ENCODE results near the gene TLCD4.
"Not testable (repeated sequence)": the region's sequence is repeated elsewhere in the genome, so short reads cannot be mapped to it uniquely, and the experiment has no call there.

Gene TLCD4, protein sequence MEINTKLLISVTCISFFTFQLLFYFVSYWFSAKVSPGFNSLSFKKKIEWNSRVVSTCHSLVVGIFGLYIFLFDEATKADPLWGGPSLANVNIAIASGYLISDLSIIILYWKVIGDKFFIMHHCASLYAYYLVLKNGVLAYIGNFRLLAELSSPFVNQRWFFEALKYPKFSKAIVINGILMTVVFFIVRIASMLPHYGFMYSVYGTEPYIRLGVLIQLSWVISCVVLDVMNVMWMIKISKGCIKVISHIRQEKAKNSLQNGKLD

DNA sequence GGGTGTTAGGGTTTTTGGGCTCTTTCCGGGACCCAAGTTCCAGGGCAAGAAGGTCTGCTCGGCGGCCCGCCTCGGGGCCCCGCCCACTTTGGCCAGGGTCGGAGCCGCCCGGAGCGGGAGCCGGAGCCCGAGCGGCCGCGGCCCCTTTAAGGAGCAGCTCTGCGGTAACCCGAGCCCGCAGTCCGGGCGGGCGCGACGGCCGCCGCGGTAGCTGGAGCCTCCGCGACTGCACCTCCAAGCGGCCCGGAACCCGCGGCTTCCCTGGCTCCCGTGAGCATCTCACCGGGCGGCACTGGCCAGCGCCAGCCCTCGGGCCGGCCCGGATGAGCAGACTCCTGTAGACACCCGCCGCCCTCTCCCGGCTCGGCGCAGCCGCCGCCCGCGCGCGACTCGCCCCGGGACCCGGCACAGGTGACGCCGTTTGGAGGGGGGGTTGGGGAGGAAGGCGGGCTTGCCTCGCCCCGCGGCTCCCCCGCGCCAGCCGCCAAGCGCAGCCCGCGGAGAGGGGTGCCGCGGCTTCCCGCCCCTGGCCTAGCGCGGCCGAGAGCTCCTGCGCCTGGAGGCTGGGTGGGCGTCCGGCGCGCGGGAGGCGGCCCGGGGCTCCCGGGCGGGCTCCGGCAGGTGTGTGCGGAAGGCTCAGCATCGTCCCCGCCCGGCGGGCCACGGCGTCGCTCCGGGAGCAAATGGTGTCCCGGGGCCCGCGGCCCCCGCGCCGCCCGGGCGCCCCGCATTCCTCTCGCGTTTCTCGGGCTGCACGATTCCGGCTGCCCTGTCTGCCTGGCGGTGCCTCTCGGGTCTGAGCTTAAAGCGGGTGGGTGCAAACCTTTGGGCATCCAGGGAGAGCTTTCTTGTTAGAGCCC is at the start of gene TLCD4:
Gene TLCD4, plus strand, starts transcription at position 149 of the 860 bp plus-strand sequence. CDS start 26,547 bp downstream, outside the sequence.
- peak; percentile 19 to 21 for DNase-seq (ENCODE audit: low read depth in 2 of 2)

DNA sequence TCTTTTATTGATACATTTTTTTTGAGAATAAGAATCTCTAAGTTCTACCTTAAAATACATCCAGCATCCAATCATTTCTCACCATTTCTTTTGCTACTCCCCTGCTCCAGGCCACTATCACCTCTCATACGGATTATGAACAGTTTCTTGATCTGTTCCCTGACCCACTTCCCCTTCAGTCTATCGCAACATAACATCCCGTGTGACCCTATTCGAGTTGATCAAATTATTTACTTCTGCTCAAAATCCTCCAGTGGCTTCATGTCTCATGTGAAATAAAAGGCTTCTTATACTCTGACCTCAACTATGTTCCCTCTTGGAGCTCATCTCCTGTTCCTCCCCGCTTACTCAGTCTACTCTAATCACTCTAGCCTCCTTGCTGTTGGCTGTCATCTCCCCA is 49.6 kb upstream of the TLCD4 start:
- no peak for DNase-seq (ENCODE audit: low read depth in 2 of 2)

DNA sequence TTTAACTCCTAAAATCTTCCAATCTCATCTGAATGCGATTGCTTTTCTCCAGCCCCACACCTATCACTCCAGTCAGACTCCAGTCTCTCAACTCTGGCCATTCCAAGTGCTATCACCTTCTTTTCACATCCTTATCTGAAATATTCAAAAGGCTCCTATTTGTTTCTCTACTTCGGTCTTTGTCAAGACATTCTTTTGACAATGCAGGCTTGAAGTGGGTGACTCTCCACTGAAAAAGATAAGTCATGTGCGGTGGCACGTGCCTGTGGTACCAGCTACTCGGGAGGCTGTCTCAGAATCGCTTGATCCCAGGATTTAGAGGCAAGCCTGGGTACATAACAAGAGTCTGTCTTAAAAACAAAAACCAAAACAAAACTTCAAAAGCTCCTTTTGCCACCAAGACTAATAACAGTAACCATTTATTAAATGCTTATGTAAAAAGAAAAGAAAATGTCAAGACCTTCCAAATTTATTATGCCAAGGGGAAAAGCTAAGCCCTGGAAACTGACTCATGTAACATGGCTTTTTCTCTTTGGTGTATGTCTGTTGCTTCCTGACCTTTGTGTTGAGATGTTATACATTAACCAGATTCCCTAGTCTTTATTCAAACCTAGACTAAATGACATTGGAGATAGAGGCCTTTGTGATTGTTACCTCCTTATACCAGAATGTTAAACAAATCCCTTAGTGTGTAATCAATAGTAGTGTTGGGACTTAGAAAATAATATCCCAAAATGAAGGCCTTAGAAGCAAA is 48.0 kb upstream of the TLCD4 start:
- DNase-seq (ENCODE audit: low read depth in 2 of 2) = no peak

DNA sequence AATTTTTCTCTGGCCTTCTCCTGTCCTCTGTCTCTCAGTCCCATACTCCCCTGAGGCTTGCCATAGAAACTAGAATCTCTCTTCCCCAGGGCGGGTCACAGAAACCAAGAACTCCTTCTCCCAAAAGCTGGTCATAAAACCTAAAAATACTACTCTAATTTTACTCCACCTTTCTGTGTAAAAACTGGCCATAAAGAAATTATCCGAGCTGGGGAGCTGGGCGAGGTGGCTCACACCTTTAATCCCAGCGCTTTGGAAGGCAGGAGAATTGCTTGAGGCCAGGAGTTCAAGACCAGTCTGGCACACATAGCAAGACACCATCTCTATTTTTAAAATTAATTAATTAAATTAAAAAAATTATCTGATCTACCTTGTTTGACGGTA is 47.5 kb upstream of the TLCD4 start:
- DNase-seq (ENCODE audit: low read depth in 2 of 2) = no peak

DNA sequence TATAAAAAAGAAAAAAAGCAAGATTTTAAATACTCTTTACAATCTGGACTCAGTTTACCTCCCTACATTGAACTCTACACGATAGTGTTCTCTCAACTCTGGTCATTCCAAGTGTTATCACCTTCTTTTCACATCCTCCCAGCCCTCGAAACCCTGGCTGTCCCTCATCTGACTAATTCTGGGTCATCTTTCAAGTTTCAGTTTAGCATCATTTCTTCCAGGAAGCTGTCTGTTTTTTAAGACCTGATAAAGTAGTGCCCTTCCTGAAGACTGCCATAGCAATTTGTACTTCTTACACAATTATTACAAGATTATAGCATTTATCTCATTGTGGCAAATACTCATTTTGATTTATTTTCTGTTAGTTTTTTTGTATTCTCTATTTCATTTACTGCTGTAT is 45.6 kb upstream of the TLCD4 start:
- no peak for DNase-seq (ENCODE audit: low read depth in 2 of 2)

DNA sequence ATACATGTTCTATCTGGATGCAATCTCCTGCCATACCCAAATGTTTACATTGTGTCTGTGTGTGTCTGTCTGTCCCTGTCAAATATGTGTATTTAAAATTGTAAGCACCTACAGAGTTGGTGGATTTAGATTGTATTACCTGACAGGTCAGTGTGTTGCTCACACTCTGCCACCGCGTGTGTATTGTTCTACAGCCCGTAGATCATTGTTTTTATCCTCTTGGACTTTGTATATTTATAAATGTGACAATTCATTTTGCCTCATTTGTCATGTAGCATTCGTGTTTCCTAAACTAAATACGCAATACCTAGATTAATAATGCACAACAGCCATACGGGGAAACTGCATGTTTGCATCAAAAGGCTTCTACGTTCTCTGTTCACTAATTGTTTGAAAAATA is 45.0 kb upstream of the TLCD4 start:
- DNase-seq (ENCODE audit: low read depth in 2 of 2) = no peak

DNA sequence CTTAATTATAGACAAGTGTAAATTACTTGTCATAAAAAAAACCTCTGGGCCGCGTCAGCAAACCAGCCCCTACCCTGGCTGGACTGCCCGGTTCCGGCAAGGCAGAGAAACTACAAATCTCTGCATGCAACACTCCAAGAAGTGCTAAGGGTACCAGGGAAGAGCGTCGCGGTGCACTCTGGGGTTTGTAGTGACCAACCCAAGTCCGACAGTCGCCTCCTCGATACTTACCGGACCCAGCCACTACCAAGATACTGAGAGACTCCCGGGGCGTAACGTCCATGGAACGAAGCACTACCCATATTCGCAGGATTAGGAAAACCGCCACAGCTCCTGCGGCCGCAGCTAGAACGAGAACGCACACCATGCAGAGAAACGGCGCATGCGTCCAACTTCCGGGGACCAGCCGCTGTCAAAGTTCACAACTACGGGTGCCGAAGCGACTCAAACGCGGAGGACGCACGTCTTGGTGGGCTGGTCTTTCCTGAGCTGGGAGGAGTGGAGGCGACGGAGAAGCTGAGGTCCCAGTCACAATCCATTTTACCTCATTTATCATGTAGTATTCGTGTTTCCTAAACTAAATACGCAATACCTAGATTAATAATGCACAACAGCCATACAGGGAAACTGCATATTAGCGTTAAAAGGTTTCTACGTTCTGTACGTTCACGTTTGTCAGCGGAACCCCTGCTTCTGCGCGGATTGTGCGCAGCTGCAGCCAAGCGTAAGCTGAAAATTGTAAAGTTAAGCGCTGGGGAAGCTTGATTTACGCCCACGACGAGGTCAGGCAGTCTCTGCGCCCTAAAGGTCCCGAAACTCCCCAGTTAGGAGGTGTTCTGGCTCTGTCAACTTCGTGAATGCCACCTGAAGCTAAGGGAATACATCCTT is 44.4 kb upstream of the TLCD4 start, which contains the start of gene ALG14:
Gene ALG14, minus strand, starts transcription at position 420 of the 888 bp plus-strand sequence. Its CDS starts 53 bp downstream, at position 367.
- peak; percentile 85 to 86 for DNase-seq (ENCODE audit: low read depth in 2 of 2)

DNA sequence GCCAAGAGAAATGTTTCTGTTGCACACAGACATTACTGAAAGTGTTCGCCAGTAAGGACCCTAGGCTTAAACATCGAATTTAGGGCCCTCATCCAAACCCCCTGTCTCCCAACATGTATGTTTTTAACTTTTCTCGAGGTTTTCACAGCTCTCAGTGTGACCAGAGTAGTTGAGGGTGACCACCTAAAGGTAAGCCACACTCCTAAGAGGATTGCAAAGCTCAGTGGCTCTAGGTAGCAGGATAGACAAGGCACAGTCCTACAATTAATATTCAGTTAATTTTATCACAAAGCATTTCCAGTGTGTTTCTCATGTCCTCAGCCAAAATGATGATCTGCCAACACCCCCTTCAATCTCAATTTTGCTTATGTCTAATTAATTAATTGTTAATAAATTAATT is 43.7 kb upstream of the TLCD4 start:
- no peak for DNase-seq (ENCODE audit: low read depth in 2 of 2)

DNA sequence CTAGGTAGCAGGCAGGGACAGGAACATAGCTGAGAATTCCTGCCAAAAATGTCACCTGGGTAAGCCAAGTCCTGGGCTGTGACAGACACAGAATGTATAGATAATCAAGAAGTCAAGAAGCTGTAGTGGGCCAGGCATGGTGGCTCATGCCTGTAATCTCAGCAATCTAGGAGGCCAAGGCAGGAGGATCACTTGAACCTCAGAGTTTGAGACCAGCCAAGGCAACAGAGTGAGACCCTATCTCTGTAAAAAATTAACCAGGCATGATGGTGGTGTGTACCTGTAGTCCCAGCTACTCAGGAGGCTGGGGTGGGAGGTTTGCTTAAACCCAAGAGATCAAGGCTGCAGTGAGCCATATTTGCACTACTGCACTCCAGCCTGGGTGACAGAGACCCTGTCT is 41.1 kb upstream of the TLCD4 start:
- DNase-seq (ENCODE audit: low read depth in 2 of 2) = no peak

DNA sequence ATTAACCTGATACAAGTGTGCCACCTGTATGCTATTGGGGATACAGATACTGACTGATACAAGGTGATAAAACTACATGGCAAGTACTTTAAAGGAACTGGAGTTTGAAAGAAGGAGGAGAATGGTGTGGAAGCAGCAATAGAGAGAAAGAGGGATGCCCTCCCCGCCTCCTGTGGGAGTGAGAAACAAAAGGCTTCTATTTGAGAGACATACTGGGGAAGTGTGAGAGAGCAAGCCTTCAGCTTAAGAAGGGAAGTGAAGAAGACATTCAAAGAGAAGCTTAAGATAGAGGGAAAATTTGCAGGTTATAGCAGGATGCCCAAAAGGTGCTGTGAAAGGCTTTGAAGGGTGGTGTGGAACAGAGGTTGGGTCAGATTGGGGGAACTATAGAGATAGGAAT is 36.7 kb upstream of the TLCD4 start:
- DNase-seq (ENCODE audit: low read depth in 2 of 2) = no peak

DNA sequence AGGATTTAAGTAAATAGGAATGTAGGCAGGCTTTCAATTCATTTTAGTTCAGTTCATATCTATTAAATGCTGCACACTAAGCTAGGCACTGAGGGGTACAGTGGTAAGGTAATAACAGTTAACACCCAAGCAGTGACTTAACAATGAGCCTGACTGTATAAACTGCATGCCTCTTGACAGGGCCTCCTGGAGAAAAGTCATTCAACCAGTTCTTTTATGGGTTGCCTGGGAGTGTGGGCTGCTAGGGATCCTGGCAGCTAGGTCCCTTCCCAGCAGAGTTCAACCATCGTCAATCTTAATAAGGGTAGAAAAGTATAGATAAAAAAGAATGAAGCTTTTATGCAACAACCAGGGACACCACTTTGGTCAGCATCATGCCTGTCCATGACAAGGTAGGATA is 36.3 kb upstream of the TLCD4 start:
- no peak for DNase-seq (ENCODE audit: low read depth in 2 of 2)

DNA sequence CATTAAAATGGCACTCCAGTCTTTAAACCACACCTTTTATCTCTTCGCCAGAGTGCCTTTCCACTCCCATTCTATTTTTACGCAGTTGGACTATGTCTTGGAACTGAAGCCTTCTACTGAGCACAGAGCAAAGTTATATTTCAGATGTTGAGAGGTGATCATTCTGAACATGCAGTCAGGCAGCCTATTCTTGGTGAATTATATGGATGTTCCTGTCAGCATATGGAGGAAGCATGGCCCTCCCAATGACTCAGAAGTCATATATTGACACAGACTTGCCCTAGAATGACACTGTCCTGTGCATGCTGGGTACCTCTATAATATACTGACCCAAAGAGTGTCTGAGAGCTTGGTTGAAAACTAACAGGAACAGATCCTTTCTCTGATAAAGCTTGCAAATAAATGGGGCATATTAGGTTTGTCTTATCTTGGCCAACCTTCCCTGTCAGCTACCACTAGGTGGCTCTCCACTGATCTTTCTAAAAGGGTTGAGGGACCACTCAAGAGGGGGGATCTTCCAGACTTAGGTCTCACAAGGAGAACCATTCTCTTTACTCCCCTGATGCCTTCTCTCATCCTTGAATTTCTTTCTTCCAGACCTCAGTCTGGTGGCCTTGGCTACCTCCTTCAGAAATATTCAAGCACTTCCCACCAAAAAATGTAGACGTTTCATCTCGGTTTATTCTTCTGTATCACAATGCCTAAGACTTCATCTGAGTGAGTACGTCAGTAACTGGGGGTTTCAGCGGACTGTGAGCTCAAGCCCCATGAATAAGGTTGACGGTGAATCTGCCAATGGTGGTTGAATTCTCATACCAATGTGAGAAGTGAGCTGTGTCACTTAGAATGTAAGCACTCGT is 32.6 kb upstream of the TLCD4 start:
- peak in 1 of 2 donors; percentile 8 for DNase-seq (ENCODE audit: low read depth in 2 of 2)

DNA sequence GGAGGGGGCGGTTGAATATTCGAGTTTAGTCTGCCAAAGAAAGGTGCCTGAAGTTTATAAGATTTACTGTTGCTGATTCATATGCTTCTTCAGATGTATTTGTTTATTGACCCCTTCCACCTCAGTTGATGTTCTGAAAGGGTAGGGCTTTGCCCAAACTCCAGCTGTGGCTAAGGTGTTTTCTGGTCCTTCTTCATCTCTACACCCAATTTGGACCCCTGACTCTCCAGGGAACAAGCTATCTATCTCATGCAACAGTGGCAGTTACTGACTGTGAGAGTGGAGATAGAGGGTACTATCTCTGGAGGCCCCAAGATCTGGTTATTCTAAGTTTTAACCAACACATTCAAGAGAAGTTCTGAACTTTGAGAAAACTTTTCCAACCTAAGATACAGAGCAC is 31.8 kb upstream of the TLCD4 start:
- no peak for DNase-seq (ENCODE audit: low read depth in 2 of 2)

DNA sequence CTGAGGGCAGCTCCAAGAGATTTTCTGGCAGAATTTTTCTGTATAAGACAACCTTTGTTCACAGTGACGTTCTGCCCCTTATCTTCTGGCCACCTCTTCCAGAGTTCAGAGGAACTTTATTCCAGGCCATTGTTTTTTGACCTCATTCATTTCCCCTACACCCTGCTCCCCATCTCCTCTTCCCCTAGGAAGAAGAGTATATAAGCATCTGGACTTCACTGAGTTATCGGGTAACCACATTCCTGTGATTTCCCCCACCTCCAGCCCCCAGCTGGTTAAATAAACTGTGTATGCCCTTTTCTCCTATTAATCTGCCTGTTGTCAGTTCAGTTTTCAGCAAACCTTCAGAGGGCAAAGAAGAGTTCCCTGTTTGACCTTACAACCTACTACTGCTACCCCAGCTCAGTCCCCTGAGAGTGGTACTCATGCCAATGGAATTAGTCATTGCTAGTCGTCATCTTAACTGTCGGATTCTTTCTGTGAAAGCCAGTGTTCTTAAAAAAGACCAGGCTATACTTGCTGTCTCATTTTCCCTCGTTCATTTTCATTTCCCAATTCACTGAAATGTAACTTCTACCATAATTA is 30.1 kb upstream of the TLCD4 start:
- no peak for DNase-seq (ENCODE audit: low read depth in 2 of 2)

DNA sequence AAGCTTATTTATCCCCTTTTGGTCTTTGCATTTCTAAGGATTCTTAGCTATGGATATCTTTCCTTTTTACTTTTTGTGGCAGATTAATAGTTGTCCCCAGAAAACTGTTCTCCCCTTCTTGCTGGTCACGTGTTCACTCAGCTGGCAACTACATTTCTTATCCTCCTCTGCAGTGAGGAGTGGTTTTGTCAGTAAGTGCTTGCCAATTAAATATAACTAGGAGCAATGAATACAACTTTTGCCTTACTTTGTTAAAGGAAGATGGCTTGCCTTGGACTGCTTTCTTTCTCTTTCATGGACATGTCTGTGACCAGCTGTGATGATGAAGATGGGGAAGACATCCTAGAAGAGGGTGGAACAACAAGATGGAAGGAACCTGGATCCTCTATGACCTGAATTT is 28.9 kb upstream of the TLCD4 start:
- DNase-seq (ENCODE audit: low read depth in 2 of 2) = no peak

DNA sequence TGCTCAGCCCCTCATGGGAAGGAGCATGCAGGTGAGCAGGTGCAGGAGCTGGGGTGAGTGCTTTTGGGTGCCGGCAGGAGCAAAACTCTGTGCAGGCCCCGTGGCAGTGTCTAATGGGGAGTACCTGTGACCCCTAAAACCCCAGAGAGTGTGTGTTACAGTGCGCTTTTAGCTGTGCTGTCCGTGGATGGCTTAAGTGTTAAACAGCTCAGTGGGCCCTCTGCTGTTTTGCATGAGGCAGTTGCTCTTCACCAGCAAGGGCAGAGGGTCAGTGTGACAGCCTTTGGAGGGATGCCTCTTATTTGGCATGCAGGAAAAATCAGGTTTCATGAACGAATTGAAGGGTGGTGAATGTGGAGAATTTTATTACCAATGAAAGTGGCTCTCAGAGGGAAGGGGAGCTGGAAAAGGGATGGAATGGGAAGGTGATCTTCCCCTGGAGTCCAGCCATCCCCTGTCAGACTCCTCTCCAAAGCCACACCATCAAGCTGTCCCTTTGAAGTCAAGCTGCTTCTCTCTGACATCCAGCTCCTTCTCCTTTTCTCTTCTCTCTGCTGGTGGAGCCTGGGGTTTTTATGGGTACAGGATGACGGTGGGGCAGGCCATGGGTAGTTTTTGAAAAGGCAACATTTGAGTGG is 27.4 kb upstream of the TLCD4 start:
- DNase-seq (ENCODE audit: low read depth in 2 of 2) = no peak

DNA sequence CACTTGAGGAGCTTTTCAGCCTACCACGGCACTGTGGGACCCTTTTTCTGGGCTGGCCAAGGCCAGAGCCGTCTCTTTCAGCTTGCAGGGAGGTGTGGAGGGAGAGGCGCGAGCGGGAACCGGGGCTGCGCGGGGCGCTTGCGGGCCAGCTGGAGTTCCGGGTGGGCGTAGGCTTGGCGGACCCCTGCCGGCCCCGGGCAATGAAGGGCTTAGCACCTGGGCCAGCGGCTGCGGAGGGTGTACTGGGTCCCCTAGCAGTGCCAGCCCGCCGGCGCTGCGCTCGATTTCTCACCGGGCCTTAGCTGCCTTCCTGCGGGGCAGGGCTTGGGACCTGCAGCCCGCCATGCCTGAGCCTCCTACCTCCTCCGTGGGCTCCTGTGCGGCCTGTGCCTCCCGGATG is 25.9 kb upstream of the TLCD4 start:
- DNase-seq (ENCODE audit: low read depth in 2 of 2) = not testable (repeated sequence)

DNA sequence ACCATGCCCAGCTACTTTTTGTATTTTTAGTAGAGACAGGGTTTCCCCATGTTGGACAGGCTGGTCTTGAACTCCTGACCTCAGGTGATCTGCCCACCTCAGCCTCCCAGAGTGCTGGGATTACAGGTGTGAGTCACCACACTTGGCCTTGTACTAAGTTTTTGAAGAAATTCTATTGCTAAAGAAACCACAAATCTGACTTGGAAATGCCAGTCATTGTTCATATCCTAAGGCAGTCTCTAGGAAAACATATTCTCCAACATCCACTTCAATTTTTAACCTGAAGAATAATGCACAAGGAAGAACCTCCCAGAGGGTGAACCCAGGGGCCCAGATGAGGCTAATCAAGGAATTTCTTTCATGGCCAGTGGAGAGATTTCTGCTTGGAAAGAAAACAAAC is 24.3 kb upstream of the TLCD4 start:
- not testable (repeated sequence) for DNase-seq (ENCODE audit: low read depth in 2 of 2)

DNA sequence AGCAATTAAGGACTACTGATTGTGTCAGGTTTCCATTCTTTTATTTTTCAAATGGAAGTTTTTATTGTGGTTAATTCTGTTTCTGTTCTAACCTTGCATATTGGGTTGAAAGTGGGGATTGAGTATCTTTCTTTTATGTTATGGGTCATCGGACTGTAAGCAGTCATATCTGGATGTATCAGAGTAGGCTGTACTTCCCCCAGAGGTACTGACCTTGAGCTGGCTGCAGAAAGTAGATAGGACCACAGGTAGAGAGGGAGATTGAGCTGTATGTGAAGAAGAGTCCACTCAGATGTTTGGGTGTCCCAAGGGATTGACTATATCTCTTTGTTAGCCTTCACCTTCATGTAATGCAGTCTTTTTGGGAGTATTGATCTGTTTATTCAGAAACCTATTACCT is 23.9 kb upstream of the TLCD4 start:
- DNase-seq (ENCODE audit: low read depth in 2 of 2) = no peak

DNA sequence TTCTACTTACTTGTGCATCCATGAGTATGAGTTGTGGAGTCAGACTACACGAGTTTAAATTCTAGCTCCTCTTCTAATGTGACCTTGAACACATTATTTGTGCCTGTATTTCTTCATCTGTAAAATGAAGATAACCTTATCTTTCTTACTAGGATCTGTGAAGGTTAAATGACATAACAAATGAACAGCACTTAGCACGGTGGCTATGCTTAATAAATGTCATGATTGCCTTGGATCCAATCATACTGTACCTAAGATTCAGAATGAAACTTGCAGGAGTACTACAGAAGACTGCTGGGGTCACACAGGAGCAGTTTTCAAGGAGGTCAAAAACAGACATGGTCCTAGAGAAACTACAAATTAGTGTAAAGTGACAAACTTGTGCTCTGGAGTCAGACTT is 22.2 kb upstream of the TLCD4 start:
- DNase-seq (ENCODE audit: low read depth in 2 of 2) = no peak
